GM10248 (cell line): ENCODE data around the gene SCD.

Experiments
- CTCF ChIA-PET: fragments of 300-600 bp; sonication (Branson Sonifier 250); formaldehyde crosslinking; extraction: SDS; loops from one replicate; lab custom pipeline; 2021; ENCODE audit warnings: antibody characterized with exemption; lab: Yijun Ruan, JAX
- POLR2A ChIA-PET: fragments of 350-650 bp; sonication (Branson Sonifier 250); formaldehyde crosslinking; extraction: SDS; loops from one replicate; lab custom pipeline; 2020; ENCODE audit warnings: antibody characterized with exemption; lab: Yijun Ruan, JAX
- DNase-seq: peaks from one replicate; pipeline ENCODE4 v3.0.0; 2012; ENCODE audit errors: extremely low spot score
- CTCF ChIP-seq: IDR thresholded peaks from 2 replicates; pipeline ENCODE4 v1.5.1; 2012; ENCODE audit warnings: mild to moderate bottlenecking, low read depth; ENCODE audit errors: extremely low read depth, missing control alignments, control extremely low read depth

The SCD gene

DNA sequence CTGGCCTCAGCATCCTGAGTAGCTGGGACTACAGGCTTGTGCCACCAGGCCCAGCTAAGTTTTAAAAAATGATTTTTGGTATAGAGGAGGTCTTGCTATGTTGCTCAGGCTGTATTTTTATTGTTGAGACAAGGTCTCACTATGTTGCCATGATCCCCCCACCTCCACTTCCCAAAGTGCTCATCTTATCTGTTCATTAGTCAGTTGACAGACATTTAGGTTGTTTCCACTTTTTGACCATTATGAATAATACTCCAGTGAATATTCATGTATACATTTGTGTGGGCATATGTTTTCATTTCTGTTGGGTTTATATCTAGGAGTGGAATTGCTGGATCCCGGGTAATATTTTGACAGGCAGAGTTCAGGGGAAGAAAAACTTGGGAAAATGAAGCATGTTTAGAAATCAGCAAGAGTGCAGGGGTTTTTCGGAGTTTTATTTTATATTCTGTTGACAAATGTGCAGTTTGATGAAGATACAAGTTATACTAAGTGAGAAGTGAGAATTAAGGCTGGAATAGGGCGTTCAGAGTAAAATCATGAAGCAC lies 2.7 kb upstream of the SCD start:
- ChIA-PET POLR2A (no interaction called here), CTCF (interaction anchor here (0.9 to 12.6 kb wide), 7 partner anchors 15 to 191 kb away, joined by 3 to 147 read pairs (median 3); partner anchors contain the start of genes HIF1AN and SEC31B)
- DNase-seq: no peak
- TF ChIP-seq CTCF: no peak

DNA sequence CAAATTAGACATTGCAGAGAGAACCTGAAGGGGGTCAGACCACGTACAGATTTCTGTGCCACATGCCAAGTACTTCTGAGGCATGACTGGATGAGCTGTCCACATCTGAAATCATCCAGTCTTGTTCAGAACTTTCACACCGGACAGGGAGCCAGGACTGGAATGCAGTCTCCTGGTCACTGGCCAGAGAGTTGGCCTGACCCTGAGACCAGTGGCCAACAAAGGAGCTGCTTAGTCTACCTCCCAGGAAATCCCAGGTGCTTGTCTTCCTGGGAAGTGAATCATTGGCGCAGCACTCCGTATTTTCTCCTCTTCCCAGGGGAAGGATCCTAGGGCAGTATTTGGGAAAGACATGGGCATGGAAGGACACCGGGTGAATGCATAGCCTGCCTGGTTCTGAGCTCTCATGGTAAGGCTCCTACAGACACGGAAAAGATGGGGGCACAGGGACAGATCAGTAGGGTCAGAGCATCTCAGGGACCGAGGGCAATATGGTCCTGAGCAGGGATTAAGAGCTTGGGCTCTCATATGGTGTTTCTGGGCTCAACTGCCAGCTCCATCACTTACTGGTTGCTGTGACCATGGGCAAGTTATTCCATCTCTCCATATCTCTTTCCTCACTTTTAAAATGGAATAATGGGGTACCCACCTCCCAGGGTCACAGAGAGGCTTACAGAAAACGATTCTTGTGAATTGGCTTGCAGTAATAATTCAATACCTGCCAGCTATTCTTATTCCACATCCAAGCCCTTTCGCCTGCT lies 1.3 kb upstream of the SCD start:
- TF ChIP-seq CTCF: no peak
- ChIA-PET CTCF (interaction anchor here (0.8 to 12.6 kb wide), 9 partner anchors 8 to 174 kb away, joined by 3 to 147 read pairs (median 5); partner anchors contain the start of gene SEC31B), POLR2A (interaction anchor here (2.3 kb wide), 1 partner anchor 19 kb away, joined by 7 read pairs; no protein-coding TSS in a partner anchor)
- no peak for DNase-seq

DNA sequence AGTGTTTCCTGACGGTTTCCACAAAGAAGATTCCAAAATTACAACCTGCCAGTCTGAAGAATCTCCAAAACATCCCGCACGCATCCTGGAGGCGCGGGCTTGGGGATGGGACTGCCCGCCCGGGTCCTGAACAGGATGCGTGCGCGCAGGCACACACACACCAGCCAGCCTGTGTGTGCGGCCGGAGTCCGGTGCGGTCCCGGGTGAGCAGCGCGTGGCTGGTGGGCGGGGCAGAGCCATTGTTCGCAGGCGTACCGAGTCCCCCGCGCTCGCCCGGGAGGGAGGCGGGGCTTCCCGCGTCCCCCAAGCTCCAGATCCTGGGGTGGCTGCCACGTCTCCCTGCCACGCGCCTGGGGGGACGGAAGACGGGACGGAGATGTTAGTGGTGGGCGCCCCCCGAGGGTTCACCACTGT lies 675 bp upstream of the SCD start:
- POLR2A ChIA-PET: interaction anchor here (2.3 kb wide), 1 partner anchor 19 kb away, joined by 7 read pairs; no protein-coding TSS in a partner anchor
- CTCF ChIA-PET: interaction anchor here (0.8 to 12.6 kb wide), 8 partner anchors 9 to 173 kb away, joined by 3 to 147 read pairs (median 5); partner anchors contain the start of gene SEC31B
- TF ChIP-seq CTCF: no peak
- DNase-seq: peak; percentile 84

DNA sequence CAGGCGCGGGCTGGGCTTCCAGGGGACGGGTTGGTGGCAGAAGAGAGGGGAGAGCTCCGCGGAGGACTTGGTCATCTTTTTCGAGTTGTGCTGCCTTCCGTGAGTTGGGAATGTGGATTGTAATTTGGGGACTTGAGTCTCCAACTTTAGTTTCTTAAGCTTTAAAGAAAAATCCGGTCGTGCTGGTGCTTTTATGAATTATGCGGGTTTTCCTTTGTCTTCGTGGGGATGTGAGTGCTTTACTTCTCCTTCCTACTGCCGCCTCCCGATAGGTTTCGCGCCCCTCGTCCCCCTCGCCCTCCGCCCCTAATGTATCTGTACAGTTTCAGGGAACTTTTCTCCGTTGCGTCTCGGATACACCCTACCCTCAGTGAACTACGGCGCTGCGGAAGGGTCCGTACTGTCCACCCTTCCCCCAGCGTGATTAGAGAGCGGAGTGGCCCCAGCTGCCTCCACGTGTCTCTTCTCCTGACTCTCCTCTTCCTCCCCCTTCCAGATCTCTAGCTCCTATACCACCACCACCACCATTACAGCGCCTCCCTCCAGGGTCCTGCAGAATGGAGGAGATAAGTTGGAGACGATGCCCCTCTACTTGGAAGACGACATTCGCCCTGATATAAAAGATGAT lies 649 bp downstream of the SCD start:
- DNase-seq: no peak
- ChIA-PET CTCF (interaction anchor here (1.5 to 12.6 kb wide), 4 partner anchors 10 to 85 kb away, joined by 3 to 147 read pairs (median 30); partner anchors contain the start of gene PKD2L1), POLR2A (interaction anchor here (2.3 kb wide), 1 partner anchor 21 kb away, joined by 7 read pairs; no protein-coding TSS in a partner anchor)
- no peak for TF ChIP-seq CTCF

- no peak for TF ChIP-seq CTCF
- ChIA-PET POLR2A (interaction anchor here (0.9 kb wide), 1 partner anchor 23 kb away, joined by 5 read pairs; no protein-coding TSS in a partner anchor), CTCF (interaction anchor here (1.2 to 6.9 kb wide), 7 partner anchors 11 to 84 kb away, joined by 4 to 55 read pairs (median 6); partner anchors contain the start of gene PKD2L1)
- no peak for DNase-seq
Observed at GRCh38 chr10:100348389-100348927, 1.4 kb downstream of the SCD start.

DNA sequence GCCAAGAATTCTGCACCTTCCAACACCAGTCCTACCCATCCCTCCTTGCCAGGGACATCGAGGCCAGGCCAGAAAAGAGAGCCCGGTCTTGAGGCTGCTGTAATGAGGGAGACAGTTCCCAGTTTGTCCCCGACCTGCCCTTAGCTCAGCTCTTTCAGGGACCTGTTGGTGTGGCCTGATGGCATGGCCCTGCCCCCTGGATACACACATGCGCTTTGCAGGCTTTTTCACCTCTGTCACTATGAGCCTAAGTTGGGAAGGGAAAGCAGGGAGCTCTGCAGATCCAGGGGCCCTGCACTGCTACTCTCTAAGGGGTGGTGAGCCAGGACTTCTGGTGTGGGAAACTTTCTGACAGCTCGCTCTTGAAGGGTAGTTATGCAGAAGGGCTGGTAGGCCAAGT lies 2.1 kb downstream of the SCD start:
- no peak for TF ChIP-seq CTCF
- POLR2A ChIA-PET: interaction anchor here (0.9 kb wide), 1 partner anchor 22 kb away, joined by 5 read pairs; no protein-coding TSS in a partner anchor
- DNase-seq: no peak
- CTCF ChIA-PET: interaction anchor here (1.2 to 6.9 kb wide), 7 partner anchors 10 to 84 kb away, joined by 4 to 55 read pairs (median 6); partner anchors contain the start of gene PKD2L1
